NCI-H2196 (cell line): ENCODE results near the gene CD2BP2.
"Not testable (repeated sequence)": the region's sequence is repeated elsewhere in the genome, so short reads cannot be mapped to it uniquely, and the experiment has no call there.

Experiments
- DNase-seq: peaks from one replicate; lab custom pipeline; 2025; ENCODE audit not compliant: unreplicated experiment; lab: John Stamatoyannopoulos, UW

The CD2BP2 gene

GRCh38 chr16:30343491-30343820, 11.7 kb downstream of the CD2BP2 start:
- not testable (repeated sequence) for DNase-seq

- no peak for DNase-seq
These were observed 12.2 kb downstream of the CD2BP2 start for GRCh38 chr16:30342751-30343490.

- DNase-seq, result not testable (repeated sequence)
These were observed 13.1 kb downstream of the CD2BP2 start for GRCh38 chr16:30341971-30342370.

GRCh38 chr16:30340621-30341020, 14.5 kb downstream of the CD2BP2 start:
- DNase-seq, result no peak

GRCh38 chr16:30338715-30339114, 16.4 kb downstream of the CD2BP2 start:
- DNase-seq, result not testable (repeated sequence)

- DNase-seq, result not testable (repeated sequence)
These were observed 17.1 kb downstream of the CD2BP2 start for GRCh38 chr16:30337964-30338357.

- no peak for DNase-seq
These were observed 19.3 kb downstream of the CD2BP2 start for GRCh38 chr16:30335598-30336474.

GRCh38 chr16:30335028-30335597, 20.0 kb downstream of the CD2BP2 start:
- DNase-seq, result peak; percentile 87

- peak; percentile 72 for DNase-seq
These were observed 20.6 kb downstream of the CD2BP2 start for GRCh38 chr16:30334473-30334989.

- DNase-seq, result not testable (repeated sequence)
These were observed 30.9 kb downstream of the CD2BP2 start for GRCh38 chr16:30324220-30324619.

GRCh38 chr16:30318647-30319046, 36.5 kb downstream of the CD2BP2 start:
- DNase-seq, result not testable (repeated sequence)

GRCh38 chr16:30310937-30311336, 44.2 kb downstream of the CD2BP2 start:
- not testable (repeated sequence) for DNase-seq

- DNase-seq, result not testable (repeated sequence)
These were observed 45.9 kb downstream of the CD2BP2 start for GRCh38 chr16:30309255-30309654.
